Central memory CD8-positive, alpha-beta T cell (primary cell): ENCODE measurements around the gene PET100.
"Not testable (repeated sequence)": the region's sequence is repeated elsewhere in the genome, so short reads cannot be mapped to it uniquely, and the experiment has no call there.

Source experiments
- ATAC-seq: fragments of 150-1000 bp; cut with Tn5 transposase; replicated peaks from 2 replicates; pipeline ENCODE4 v1.10.0; 2022; ENCODE audit warnings: mild to moderate bottlenecking, moderate FRiP score, moderate number of reproducible peaks; ENCODE audit not compliant: poor library complexity, severe bottlenecking; ENCODE audit errors: extremely low read depth
- DNase-seq, 2 donors: peaks; one replicate each; pipeline ENCODE4 v3.0.0; 2021; ENCODE audit warnings: low spot score in 2 of 2
- H3K27ac Mint-ChIP-seq: one replicate; pipeline ENCODE4 v1.8.0; 2022; ENCODE audit warnings: low read depth, mild to moderate bottlenecking, moderate library complexity, mixed read lengths
- H3K27me3 Mint-ChIP-seq: one replicate; pipeline ENCODE4 v1.8.0; 2022; ENCODE audit warnings: mixed read lengths
- H3K36me3 Mint-ChIP-seq: one replicate; pipeline ENCODE4 v1.8.0; 2022; ENCODE audit warnings: mild to moderate bottlenecking, moderate library complexity, mixed read lengths; ENCODE audit not compliant: insufficient read depth
- H3K4me1 Mint-ChIP-seq: one replicate; pipeline ENCODE4 v1.8.0; 2022; ENCODE audit warnings: mixed read lengths
- H3K4me3 Mint-ChIP-seq: one replicate; pipeline ENCODE4 v1.8.0; 2022; ENCODE audit warnings: mild to moderate bottlenecking, moderate library complexity, mixed read lengths
- H3K9me3 Mint-ChIP-seq: one replicate; pipeline ENCODE4 v1.8.0; 2022; ENCODE audit warnings: mixed read lengths

The PET100 gene

DNA sequence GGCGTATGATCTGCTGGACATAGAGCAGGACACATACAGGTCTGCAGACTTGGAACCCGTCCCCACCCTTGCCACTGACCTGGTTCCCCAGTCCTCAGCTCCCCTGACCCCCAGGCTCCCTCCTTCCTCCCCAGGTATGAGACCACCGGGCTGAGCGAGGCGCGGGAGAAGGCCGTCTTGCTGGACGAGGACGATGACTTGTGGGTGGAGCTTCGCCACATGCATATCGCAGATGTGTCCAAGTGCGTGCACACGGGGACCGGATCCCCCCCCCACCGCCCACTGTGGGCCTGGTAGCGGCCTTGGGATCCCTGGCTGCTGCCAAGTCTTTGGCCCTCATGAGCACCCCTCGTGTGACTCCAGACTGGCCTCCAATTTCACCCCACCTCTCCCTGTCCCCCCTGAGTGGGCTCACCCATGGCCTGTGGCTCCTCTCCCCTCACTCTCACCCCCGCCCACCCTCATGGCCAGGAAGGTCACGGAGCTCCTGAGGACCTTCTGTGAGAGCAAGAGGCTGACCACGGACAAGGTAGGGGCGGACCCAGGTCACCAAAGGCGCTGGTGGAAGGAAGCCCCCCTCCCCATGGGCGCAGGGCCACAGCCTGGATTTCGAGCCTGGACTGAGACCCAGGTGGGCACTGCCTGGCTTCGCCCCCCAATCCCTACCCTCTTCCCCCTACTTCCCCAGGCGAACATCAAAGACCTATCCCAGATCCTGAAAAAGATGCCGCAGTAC, 12.9 kb downstream of the PET100 start:
- no peaks in the 10 kb centered on the region for H3K27me3 Mint-ChIP-seq

DNA sequence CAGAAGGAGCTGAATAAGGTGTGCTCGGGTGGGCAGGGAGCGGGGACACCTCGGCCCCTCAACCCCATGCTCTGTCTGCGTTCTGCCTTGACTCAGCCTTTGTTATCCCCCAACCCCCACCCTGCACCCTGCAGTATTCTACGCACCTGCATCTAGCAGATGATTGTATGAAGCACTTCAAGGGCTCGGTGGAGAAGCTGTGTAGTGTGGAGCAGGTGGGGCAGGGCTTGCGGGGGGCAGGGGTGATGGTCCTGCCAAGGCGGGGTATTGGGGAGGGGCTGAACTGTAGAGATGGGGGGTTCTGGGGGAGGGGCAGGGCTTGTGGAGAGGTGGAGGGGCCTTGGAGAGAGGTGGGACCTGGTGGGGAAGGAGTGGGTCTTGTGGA, 13.4 kb downstream of the PET100 start:
- Mint-ChIP-seq H3K4me3 (no peak overlapping the region), H3K36me3 (peaks cover 15% of the 10 kb centered on the region), H3K9me3 (no peaks in the 10 kb centered on the region), H3K4me1 (peaks cover 22% of the 10 kb centered on the region), H3K27ac (peak overlapping the region; percentile 77), H3K27me3 (no peaks in the 10 kb centered on the region)
- ATAC-seq (no peak), DNase-seq (no peak)

More for the DNA sequence above, 12.9 kb downstream of the PET100 start:
- Mint-ChIP-seq H3K4me3 (no peak overlapping the region), H3K27ac (no peak overlapping the region), H3K9me3 (no peaks in the 10 kb centered on the region), H3K36me3 (peaks cover 18% of the 10 kb centered on the region), H3K4me1 (peaks cover 27% of the 10 kb centered on the region)
- DNase-seq: no peak
- ATAC-seq: no peak

GRCh38 chr19:7643629-7644549, 14.3 kb downstream of the PET100 start:
- not testable (repeated sequence) for H3K4me3 Mint-ChIP-seq, DNase-seq, H3K27me3 Mint-ChIP-seq, H3K9me3 Mint-ChIP-seq, ATAC-seq
- H3K4me1 Mint-ChIP-seq: peaks cover 15% of the 10 kb centered on the region
- peaks cover 17% of the 10 kb centered on the region for H3K36me3 Mint-ChIP-seq
- peak overlapping the region; percentile 77 for H3K27ac Mint-ChIP-seq

DNA sequence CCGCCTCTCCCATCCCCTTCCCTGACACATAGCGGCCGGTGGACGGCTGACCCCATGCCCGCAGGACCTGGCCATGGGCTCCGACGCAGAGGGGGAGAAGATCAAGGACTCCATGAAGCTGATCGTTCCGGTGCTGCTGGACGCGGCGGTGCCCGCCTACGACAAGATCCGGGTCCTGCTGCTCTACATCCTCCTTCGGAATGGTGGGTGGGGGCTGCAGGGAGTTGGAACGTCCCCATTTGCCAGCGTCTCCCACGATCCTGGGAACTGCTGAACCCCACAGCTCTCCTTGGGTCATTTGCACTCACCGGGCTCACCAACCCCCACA, 14.9 kb downstream of the PET100 start:
- Mint-ChIP-seq H3K27me3 (no peaks in the 10 kb centered on the region), H3K4me1 (peaks cover 9% of the 10 kb centered on the region), H3K9me3 (no peaks in the 10 kb centered on the region), H3K27ac (no peak overlapping the region), H3K4me3 (no peak overlapping the region), H3K36me3 (peaks cover 18% of the 10 kb centered on the region)
- ATAC-seq (no peak), DNase-seq (no peak)

GRCh38 chr19:7645163-7645562, 15.6 kb downstream of the PET100 start:
- no peak for ATAC-seq
- H3K4me3 Mint-ChIP-seq: no peak overlapping the region
- no peak for DNase-seq
- no peaks in the 10 kb centered on the region for H3K27me3 Mint-ChIP-seq
- peaks cover 2% of the 10 kb centered on the region for H3K4me1 Mint-ChIP-seq
- H3K27ac Mint-ChIP-seq: no peak overlapping the region
- H3K36me3 Mint-ChIP-seq: peaks cover 20% of the 10 kb centered on the region
- H3K9me3 Mint-ChIP-seq: no peaks in the 10 kb centered on the region

- peak overlapping the region; percentile 56 for H3K27ac Mint-ChIP-seq
These were observed 16.2 kb downstream of the PET100 start for GRCh38 chr19:7645656-7646425.

GRCh38 chr19:7646426-7646700, 16.8 kb downstream of the PET100 start:
- Mint-ChIP-seq H3K9me3 (no peaks in the 10 kb centered on the region), H3K27me3 (no peaks in the 10 kb centered on the region), H3K4me1 (no peaks in the 10 kb centered on the region), H3K4me3 (no peak overlapping the region), H3K27ac (peak overlapping the region; percentile 56), H3K36me3 (peaks cover 19% of the 10 kb centered on the region)
- ATAC-seq: no peak
- no peak for DNase-seq

More at GRCh38 chr19:7645656-7646425, 16.2 kb downstream of the PET100 start:
- H3K4me1 Mint-ChIP-seq: no peaks in the 10 kb centered on the region
- peaks cover 21% of the 10 kb centered on the region for H3K36me3 Mint-ChIP-seq
- H3K4me3 Mint-ChIP-seq: no peak overlapping the region
- no peaks in the 10 kb centered on the region for H3K9me3 Mint-ChIP-seq
- ATAC-seq (no peak), DNase-seq (no peak)
- H3K27me3 Mint-ChIP-seq: no peaks in the 10 kb centered on the region

GRCh38 chr19:7647156-7647555, 17.6 kb downstream of the PET100 start:
- DNase-seq: no peak
- Mint-ChIP-seq H3K27me3 (no peaks in the 10 kb centered on the region), H3K4me1 (peaks cover 3% of the 10 kb centered on the region)

GRCh38 chr19:7648265-7649014, 18.8 kb downstream of the PET100 start:
- no peak for ATAC-seq
- Mint-ChIP-seq H3K4me3 (no peak overlapping the region), H3K9me3 (no peaks in the 10 kb centered on the region), H3K27me3 (no peaks in the 10 kb centered on the region), H3K36me3 (peaks cover 18% of the 10 kb centered on the region), H3K4me1 (peaks cover 14% of the 10 kb centered on the region), H3K27ac (no peak overlapping the region)
- no peak for DNase-seq

More at GRCh38 chr19:7647156-7647555, 17.6 kb downstream of the PET100 start:
- Mint-ChIP-seq H3K4me3 (no peak overlapping the region), H3K27ac (no peak overlapping the region), H3K36me3 (peaks cover 18% of the 10 kb centered on the region), H3K9me3 (no peaks in the 10 kb centered on the region)
- no peak for ATAC-seq

DNA sequence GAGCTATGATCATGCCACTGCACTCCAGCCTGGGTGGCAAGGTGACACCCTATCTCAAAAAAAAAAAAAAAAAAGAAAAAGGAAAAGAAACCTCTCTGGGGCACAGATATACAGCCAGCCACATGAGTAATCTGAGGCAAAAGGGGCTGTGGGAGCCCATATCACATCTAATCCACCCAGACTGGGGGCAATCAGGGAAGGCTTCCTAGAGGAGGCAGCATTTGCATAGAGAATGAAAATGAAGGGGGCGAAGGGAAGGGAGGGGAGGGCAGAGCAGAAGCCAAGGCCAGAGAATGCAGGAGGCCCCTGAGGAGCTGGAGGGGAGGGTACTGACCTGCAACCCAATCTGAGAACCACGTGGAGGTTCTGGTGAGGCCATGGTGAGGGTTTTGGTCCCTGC, 20.6 kb downstream of the PET100 start:
- H3K27ac Mint-ChIP-seq: no peak overlapping the region
- no peaks in the 10 kb centered on the region for H3K9me3 Mint-ChIP-seq
- no peak for DNase-seq
- no peak for ATAC-seq
- H3K4me3 Mint-ChIP-seq: no peak overlapping the region
- no peaks in the 10 kb centered on the region for H3K27me3 Mint-ChIP-seq
- H3K36me3 Mint-ChIP-seq: peaks cover 12% of the 10 kb centered on the region
- peaks cover 14% of the 10 kb centered on the region for H3K4me1 Mint-ChIP-seq

- ATAC-seq: peak; percentile 98
- H3K9me3 Mint-ChIP-seq: no peaks in the 10 kb centered on the region
These were observed 22.6 kb downstream of the PET100 start for GRCh38 chr19:7652061-7652641.

DNA sequence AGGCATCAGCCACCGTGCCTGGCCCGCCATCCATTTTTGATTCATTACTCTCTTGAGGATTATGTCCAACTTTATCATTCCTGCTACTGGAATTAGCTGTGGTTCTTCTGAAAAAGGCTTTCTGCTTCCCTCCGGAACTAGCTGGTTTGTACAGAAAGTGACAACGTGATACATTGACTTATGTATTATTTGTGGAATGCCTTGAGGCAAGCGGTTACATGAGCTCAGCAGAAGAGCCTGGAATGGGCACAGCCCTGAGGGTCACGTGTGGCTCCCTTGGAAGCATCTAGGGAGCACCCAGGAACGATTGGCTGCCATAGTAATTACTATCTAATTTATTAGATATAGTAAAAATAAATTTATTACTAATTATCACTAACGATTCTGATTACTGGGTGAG, 24.8 kb downstream of the PET100 start:
- no peak overlapping the region for H3K27ac Mint-ChIP-seq
- no peaks in the 10 kb centered on the region for H3K9me3 Mint-ChIP-seq
- no peaks in the 10 kb centered on the region for H3K27me3 Mint-ChIP-seq
- no peak overlapping the region for H3K4me3 Mint-ChIP-seq
- DNase-seq (no peak), ATAC-seq (no peak)
- H3K4me1 Mint-ChIP-seq: peaks cover 18% of the 10 kb centered on the region
- peaks cover 9% of the 10 kb centered on the region for H3K36me3 Mint-ChIP-seq

More at GRCh38 chr19:7652061-7652641, 22.6 kb downstream of the PET100 start:
- H3K27me3 Mint-ChIP-seq: no peaks in the 10 kb centered on the region
- peaks cover 15% of the 10 kb centered on the region for H3K4me1 Mint-ChIP-seq
- peak; percentile 83 to 92 for DNase-seq
- H3K4me3 Mint-ChIP-seq: peak overlapping the region; percentile 76
- peak overlapping the region; percentile 93 for H3K27ac Mint-ChIP-seq
- peaks cover 9% of the 10 kb centered on the region for H3K36me3 Mint-ChIP-seq
